ENCODE results near the gene LTBP1. TPM values are rescaled to one million over a fixed set of nuclear protein-coding genes. Genes with fewer than 3 reads are reported as not detected.

LTBP1 gene
- total and polyA plus RNA-seq, 2 of the 13 experiments (the other 11 are each of a cell fraction or from before 2014, with no cell fraction given) = 0.12 to 0.22 TPM

DNA sequence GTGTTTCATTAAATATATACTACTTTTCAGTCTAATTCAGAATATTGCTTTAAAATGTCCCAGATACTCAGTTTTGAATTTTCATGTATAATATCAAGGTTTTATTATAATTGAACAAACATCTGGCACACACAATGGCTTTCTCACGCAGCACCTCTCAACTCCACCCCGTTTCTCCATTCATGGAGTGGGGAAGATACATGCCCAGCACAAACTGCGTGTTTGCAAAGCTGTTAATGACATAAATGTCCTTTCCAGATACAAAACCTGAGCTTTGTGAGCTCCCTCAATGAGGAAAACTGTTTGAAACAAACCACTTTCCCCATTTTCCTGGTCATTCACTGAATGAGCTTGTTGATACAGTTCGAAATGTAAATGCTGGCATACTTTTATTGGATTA, 379.3 kb downstream of the LTBP1 start:
- ChIA-PET POLR2A (no interaction called here), CTCF (ENCODE audit: low intra/inter-chr PET ratio, low total read pairs) (no interaction called here)
- no peaks in the 10 kb centered on the region for H3K36me3 ChIP-seq (replicated peaks in 1 of 2; ENCODE audit: control insufficient read depth in 1 of 2, insufficient read depth in 2 of 2, low read length in 2 of 2)

GRCh38 chr2:33333433-33333832, 386.7 kb downstream of the LTBP1 start:
- POLR2A ChIA-PET = no interaction called here
- WGBS (ENCODE audit: low lambda C conversion rate) = 1% methylated on average over 3 of the region's 3 CpGs
- TF ChIP-seq ETV5 (CRISPR knock-in tag; IDR thresholded peaks at IDR 0.05; ENCODE audit: borderline replicate concordance) = no peak
- TF ChIP-seq NFRKB (IDR thresholded peaks at IDR 0.05) = no peak
- TF ChIP-seq MAFK (conservative IDR thresholded peaks at IDR 0.05 in 1 of 2, IDR thresholded peaks at IDR 0.05 in 1 of 2; ENCODE audit: low read length in 2 of 2) = peak; percentile 94 to 96
- TF ChIP-seq ZSCAN30 (CRISPR knock-in tag; IDR thresholded peaks at IDR 0.05) = no peak
- TF ChIP-seq ZNF530 (CRISPR knock-in tag; IDR thresholded peaks at IDR 0.05; ENCODE audit: low read depth) = no peak
- TF ChIP-seq ZNF496 (CRISPR knock-in tag; IDR thresholded peaks at IDR 0.05; ENCODE audit: insufficient replicate concordance) = no peak
- no peak for TF ChIP-seq ZNF672 (CRISPR knock-in tag; IDR thresholded peaks at IDR 0.05)
- TF ChIP-seq RNF219 (CRISPR knock-in tag; IDR thresholded peaks at IDR 0.05) = no peak
- TF ChIP-seq, protein P1, sequence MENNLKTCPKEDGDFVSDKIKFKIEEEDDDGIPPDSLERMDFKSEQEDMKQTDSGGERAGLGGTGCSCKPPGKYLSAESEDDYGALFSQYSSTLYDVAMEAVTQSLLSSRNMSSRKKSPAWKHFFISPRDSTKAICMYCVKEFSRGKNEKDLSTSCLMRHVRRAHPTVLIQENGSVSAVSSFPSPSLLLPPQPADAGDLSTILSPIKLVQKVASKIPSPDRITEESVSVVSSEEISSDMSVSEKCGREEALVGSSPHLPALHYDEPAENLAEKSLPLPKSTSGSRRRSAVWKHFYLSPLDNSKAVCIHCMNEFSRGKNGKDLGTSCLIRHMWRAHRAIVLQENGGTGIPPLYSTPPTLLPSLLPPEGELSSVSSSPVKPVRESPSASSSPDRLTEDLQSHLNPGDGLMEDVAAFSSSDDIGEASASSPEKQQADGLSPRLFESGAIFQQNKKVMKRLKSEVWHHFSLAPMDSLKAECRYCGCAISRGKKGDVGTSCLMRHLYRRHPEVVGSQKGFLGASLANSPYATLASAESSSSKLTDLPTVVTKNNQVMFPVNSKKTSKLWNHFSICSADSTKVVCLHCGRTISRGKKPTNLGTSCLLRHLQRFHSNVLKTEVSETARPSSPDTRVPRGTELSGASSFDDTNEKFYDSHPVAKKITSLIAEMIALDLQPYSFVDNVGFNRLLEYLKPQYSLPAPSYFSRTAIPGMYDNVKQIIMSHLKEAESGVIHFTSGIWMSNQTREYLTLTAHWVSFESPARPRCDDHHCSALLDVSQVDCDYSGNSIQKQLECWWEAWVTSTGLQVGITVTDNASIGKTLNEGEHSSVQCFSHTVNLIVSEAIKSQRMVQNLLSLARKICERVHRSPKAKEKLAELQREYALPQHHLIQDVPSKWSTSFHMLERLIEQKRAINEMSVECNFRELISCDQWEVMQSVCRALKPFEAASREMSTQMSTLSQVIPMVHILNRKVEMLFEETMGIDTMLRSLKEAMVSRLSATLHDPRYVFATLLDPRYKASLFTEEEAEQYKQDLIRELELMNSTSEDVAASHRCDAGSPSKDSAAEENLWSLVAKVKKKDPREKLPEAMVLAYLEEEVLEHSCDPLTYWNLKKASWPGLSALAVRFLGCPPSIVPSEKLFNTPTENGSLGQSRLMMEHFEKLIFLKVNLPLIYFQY (CRISPR knock-in tag; IDR thresholded peaks at IDR 0.05; ENCODE audit: borderline replicate concordance) = no peak

More for the DNA sequence above, 379.3 kb downstream of the LTBP1 start:
- intact Hi-C loops (cut with micrococcal nuclease; ENCODE audit: unreplicated experiment) (no loop called here), in situ Hi-C loops (cut with HindIII; ENCODE audit: extremely low pct_ligation_motif_present, low pct_unique_long_range_greater_than_20kb) (no loop called here)
- no peak overlapping the region for H3K27ac ChIP-seq (ENCODE audit: extremely low read length, insufficient read depth, low read length)
- no peak overlapping the region for H3K9ac ChIP-seq (ENCODE audit: insufficient read depth, low read depth, low read length)
- H3K4me2 ChIP-seq (ENCODE audit: low read depth, low read length) = no peak overlapping the region
- H2AFZ ChIP-seq (ENCODE audit: low read length) = no peak overlapping the region
- no peak for FAIRE-seq
- ATAC-seq = no peak
- DNase-seq (ENCODE audit: low spot score) = no peak
- no peak overlapping the region for H3K4me3 ChIP-seq (replicated peaks in 1 of 3; ENCODE audit: insufficient read depth in 1 of 3, low read depth in 2 of 3, low read length in 3 of 3)
- 6% methylated on average over 4 of the region's 4 CpGs for WGBS (ENCODE audit: low lambda C conversion rate)
- H3K79me2 ChIP-seq (ENCODE audit: insufficient read depth, low read length) = no peaks in the 10 kb centered on the region
- no peaks in the 10 kb centered on the region for H3K27me3 ChIP-seq (ENCODE audit: control insufficient read depth in 1 of 2, insufficient read depth in 2 of 2, low read length in 2 of 2)
- no peaks in the 10 kb centered on the region for H4K20me1 ChIP-seq (ENCODE audit: insufficient read depth, low read length)
- H3K4me1 ChIP-seq (ENCODE audit: insufficient read depth, low read length) = no peaks in the 10 kb centered on the region
- H3K9me3 ChIP-seq (ENCODE audit: low read length) = no peaks in the 10 kb centered on the region
- no TSS peak for BruUV-seq (replicated peaks)
- no peak for TF ChIP-seq CREBL2 (CRISPR knock-in tag; IDR thresholded peaks at IDR 0.05; ENCODE audit: borderline replicate concordance)
- TF ChIP-seq, protein P2, sequence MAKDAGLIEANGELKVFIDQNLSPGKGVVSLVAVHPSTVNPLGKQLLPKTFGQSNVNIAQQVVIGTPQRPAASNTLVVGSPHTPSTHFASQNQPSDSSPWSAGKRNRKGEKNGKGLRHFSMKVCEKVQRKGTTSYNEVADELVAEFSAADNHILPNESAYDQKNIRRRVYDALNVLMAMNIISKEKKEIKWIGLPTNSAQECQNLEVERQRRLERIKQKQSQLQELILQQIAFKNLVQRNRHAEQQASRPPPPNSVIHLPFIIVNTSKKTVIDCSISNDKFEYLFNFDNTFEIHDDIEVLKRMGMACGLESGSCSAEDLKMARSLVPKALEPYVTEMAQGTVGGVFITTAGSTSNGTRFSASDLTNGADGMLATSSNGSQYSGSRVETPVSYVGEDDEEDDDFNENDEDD (CRISPR knock-in tag; IDR thresholded peaks at IDR 0.05; ENCODE audit: borderline replicate concordance) = no peak
- no peak for TF ChIP-seq NAIF1 (CRISPR knock-in tag; IDR thresholded peaks at IDR 0.05; ENCODE audit: borderline replicate concordance)

More at GRCh38 chr2:33333433-33333832, 386.7 kb downstream of the LTBP1 start:
- no peak for DNase-seq (ENCODE audit: low spot score)
- no peaks in the 10 kb centered on the region for H3K4me1 ChIP-seq (ENCODE audit: insufficient read depth, low read length)
- H3K9ac ChIP-seq (ENCODE audit: insufficient read depth, low read depth, low read length) = no peak overlapping the region
- H3K79me2 ChIP-seq (ENCODE audit: insufficient read depth, low read length) = no peaks in the 10 kb centered on the region
- ATAC-seq = no peak
- no peak for FAIRE-seq
- BruUV-seq (replicated peaks) = no TSS peak
- no peak overlapping the region for H2AFZ ChIP-seq (ENCODE audit: low read length)
- H3K4me3 ChIP-seq (replicated peaks in 1 of 3; ENCODE audit: insufficient read depth in 1 of 3, low read depth in 2 of 3, low read length in 3 of 3) = no peak overlapping the region
- no peak overlapping the region for H3K27ac ChIP-seq (ENCODE audit: extremely low read length, insufficient read depth, low read length)
- H3K9me3 ChIP-seq (ENCODE audit: low read length) = no peaks in the 10 kb centered on the region
- 0 out of 5 replicates have a peak, but pooled peaks cover 0 to 8% of the 10 kb centered on the region in 2 experiments for H3K27me3 ChIP-seq (ENCODE audit: control insufficient read depth in 1 of 2, insufficient read depth in 2 of 2, low read length in 2 of 2)
- H3K4me2 ChIP-seq (ENCODE audit: low read depth, low read length) = no peak overlapping the region
- H4K20me1 ChIP-seq (ENCODE audit: insufficient read depth, low read length) = no peaks in the 10 kb centered on the region
- no peaks in the 10 kb centered on the region for H3K36me3 ChIP-seq (replicated peaks in 1 of 2; ENCODE audit: control insufficient read depth in 1 of 2, insufficient read depth in 2 of 2, low read length in 2 of 2)
- in situ Hi-C loops (cut with HindIII; ENCODE audit: extremely low pct_ligation_motif_present, low pct_unique_long_range_greater_than_20kb) (no loop called here), intact Hi-C loops (cut with micrococcal nuclease; ENCODE audit: unreplicated experiment) (no loop called here)
- CTCF ChIA-PET (ENCODE audit: low intra/inter-chr PET ratio, low total read pairs) = no interaction called here

All from HepG2 (cell line).